Spleen (tissue), 11 donors: Measurements from ENCODE around the gene IQGAP2. TPM values are rescaled to one million over a fixed set of nuclear protein-coding genes. Genes with fewer than 3 reads are reported as not detected.

ENCODE experiments used
- DNase-seq: peaks from one replicate; pipeline ENCODE4 v3.0.0-alpha.2; 2020
- H3K27ac ChIP-seq, 8 donors: fragments of 200-600 bp; sonication (generic) in 7 of 8; 1 replicate in 4 of 8; 2 replicates in 4 of 8; pipeline versions ENCODE4 v1.5.0 to v1.8.0; 2016 to 2021; ENCODE audit warnings: inconsistent platforms in 4 of 8, mild to moderate bottlenecking in 4 of 8, moderate library complexity in 1 of 8
- H3K27me3 ChIP-seq, 7 donors: fragments of 200-600 bp; sonication (generic) in 6 of 7; replicated peaks in 1 of 7; 1 replicate in 4 of 7; 2 replicates in 3 of 7; pipeline versions ENCODE4 v1.5.0 to v1.8.0; 2016 to 2021; ENCODE audit warnings: inconsistent platforms in 3 of 7, mild to moderate bottlenecking in 1 of 7
- H3K36me3 ChIP-seq, 6 donors: fragments of 200-600 bp; sonication (generic) in 5 of 6; 1 replicate in 4 of 6; 2 replicates in 2 of 6; pipeline versions ENCODE4 v1.5.0 to v1.8.0; 2016 to 2021; ENCODE audit warnings: inconsistent platforms in 2 of 6
- H3K4me1 ChIP-seq, 6 donors: fragments of 200-600 bp; sonication (generic) in 5 of 6; 1 replicate in 3 of 6; 2 replicates in 3 of 6; pipeline versions ENCODE4 v1.5.0 to v1.8.0; 2016 to 2021; ENCODE audit warnings: inconsistent platforms in 3 of 6
- H3K4me3 ChIP-seq, 8 donors: fragments of 200-600 bp; sonication (generic) in 7 of 8; 1 replicate in 4 of 8; 2 replicates in 4 of 8; pipeline versions ENCODE4 v1.5.0 to v1.8.0; 2016 to 2021; ENCODE audit warnings: inconsistent platforms in 4 of 8, mild to moderate bottlenecking in 4 of 8, moderate library complexity in 2 of 8
- H3K9me3 ChIP-seq, 8 donors: fragments of 200-600 bp; sonication (generic) in 7 of 8; 1 replicate in 4 of 8; 2 replicates in 4 of 8; pipeline versions ENCODE4 v1.5.0 to v1.8.0; 2016 to 2021; ENCODE audit warnings: inconsistent platforms in 4 of 8
- CTCF ChIP-seq, 11 experiments: fragments of 200-600 bp in 7 of 11; fragments of 450-650 bp in 4 of 11; sonication (generic) in 4 of 11; IDR thresholded peaks in 8 of 11; conservative IDR thresholded peaks in 3 of 11; 1 replicate in 7 of 11; 2 replicates in 4 of 11; pipeline versions ENCODE4 v1.4.0 to v1.8.0; 2016 to 2021; ENCODE audit warnings: antibody characterized with exemption in 11 of 11, inconsistent platforms in 4 of 11, mild to moderate bottlenecking in 1 of 11
- POLR2A ChIP-seq, 3 donors: fragments of 450-650 bp; IDR thresholded peaks; one replicate each; pipeline ENCODE4 v1.5.1; 2017; ENCODE audit warnings: antibody characterized with exemption in 3 of 3, mild to moderate bottlenecking in 1 of 3
- POLR2AphosphoS5 ChIP-seq, 3 donors: sonication (generic); formaldehyde crosslinking; IDR thresholded peaks; one replicate each; pipeline ENCODE4 v1.5.1; 2017; ENCODE audit warnings: antibody characterized with exemption in 3 of 3
- WGBS, 5 donors: extraction: QIAGEN DNeasy Blood & Tissue Kit in 3 of 5; methylation state at CpG; one replicate each; pipeline versions ENCODE4 v1.1.5 to v1.1.7; 2013 to 2018; 5-methylcytosine and 5-hydroxymethylcytosine counted together
- intact Hi-C: fragments of 100-400 bp; cut with DNase I; formaldehyde crosslinking; loops from one replicate; pipeline ENCODE4 v1.15.0; 2023; ENCODE audit warnings: low total_unique reads
- polyA plus RNA-seq, 3 donors: library from polyadenylated mRNA; stranded (reverse); fragments of 200-250 nt; gene quantifications; one replicate each; pipeline ENCODE4 v1.2.1, GENCODE V29; 2013
- total RNA-seq, 7 donors: library from RNA; depleted of rRNA in 3 of 7; stranded (reverse); fragments of >200 nt in 3 of 7; fragmentation: NEBNext Ultra II Directional in 4 of 7; extraction: Animal tissue kit (Norgen Biotek cat#: 25700) in 4 of 7; gene quantifications; one replicate each; pipeline versions ENCODE4 v1.1.0 to v1.2.1, GENCODE V29; 2016 to 2021
- donor health status: healthy with polysubstance abuse.
- donor health status: DM: no; HTN: no; CAD: no; lungs with moderate emphysema.
- donor health status: DM: no; HTN: no; CAD: no.
- donor health status: Bipolar disorder and iron deficiency.
- donor health status: healthy.
- donor health status: DM: no; HTN: no; CAD: no.
- donor health status: DM: yes; HTN: yes; CAD: no.

Gene IQGAP2
- total and polyA plus RNA-seq, 10 donors = 9.3 to 83.6 (median 52.8) TPM

- TF ChIP-seq POLR2A (IDR thresholded peaks at IDR 0.05) (no peak), POLR2AphosphoS5 (IDR thresholded peaks at IDR 0.05) (no peak), CTCF (IDR thresholded peaks at IDR 0.05 in 8 of 11, conservative IDR thresholded peaks at IDR 0.05 in 3 of 11) (no peak)
- WGBS, 5 donors = 84 to 97% (median 90%) methylated on average over 4 of the region's 4 CpGs
- Histone ChIP-seq H3K4me1 (no peaks in the 10 kb centered on the region), H3K4me3 (no peak overlapping the region), H3K9me3 (no peaks in the 10 kb centered on the region), H3K27ac (no peak overlapping the region), H3K36me3 (peaks cover 0 to 55% (median 2%) of the 10 kb centered on the region in 6 donors), H3K27me3 (no peaks in the 10 kb centered on the region)
- intact Hi-C loops = no loop called here
- DNase-seq = no peak
Measured at GRCh38 chr5:76617229-76617628, 214.1 kb downstream of the IQGAP2 start.

GRCh38 chr5:76617675-76618074, 214.6 kb downstream of the IQGAP2 start:
- H3K27me3 ChIP-seq = no peaks in the 10 kb centered on the region
- peaks cover 0 to 2% (median 0%) of the 10 kb centered on the region in 6 donors for H3K4me1 ChIP-seq
- no peak for TF ChIP-seq CTCF (IDR thresholded peaks at IDR 0.05 in 8 of 11, conservative IDR thresholded peaks at IDR 0.05 in 3 of 11)
- TF ChIP-seq POLR2AphosphoS5 (IDR thresholded peaks at IDR 0.05) = no peak
- TF ChIP-seq POLR2A (IDR thresholded peaks at IDR 0.05) = no peak
- DNase-seq = no peak
- 95 to 97% (median 97%) methylated on average over 4 of the region's 4 CpGs for WGBS, 5 donors
- H3K27ac ChIP-seq = no peak overlapping the region
- intact Hi-C loops = no loop called here
- H3K9me3 ChIP-seq = no peaks in the 10 kb centered on the region
- H3K36me3 ChIP-seq = peaks cover 0 to 51% (median 2%) of the 10 kb centered on the region in 6 donors
- H3K4me3 ChIP-seq = no peak overlapping the region

GRCh38 chr5:76620166-76620565, 217.1 kb downstream of the IQGAP2 start:
- no peak for DNase-seq
- TF ChIP-seq POLR2AphosphoS5 (IDR thresholded peaks at IDR 0.05) = no peak
- TF ChIP-seq CTCF (IDR thresholded peaks at IDR 0.05 in 8 of 11, conservative IDR thresholded peaks at IDR 0.05 in 3 of 11) = no peak
- no peak for TF ChIP-seq POLR2A (IDR thresholded peaks at IDR 0.05)

GRCh38 chr5:76622076-76622475, 219.0 kb downstream of the IQGAP2 start:
- Histone ChIP-seq H3K9me3 (no peaks in the 10 kb centered on the region), H3K36me3 (peaks cover 0 to 15% (median 0%) of the 10 kb centered on the region in 6 donors), H3K27ac (no peak overlapping the region), H3K27me3 (no peaks in the 10 kb centered on the region), H3K4me1 (peaks cover 2 to 38% (median 14%) of the 10 kb centered on the region in 6 donors), H3K4me3 (no peak overlapping the region)
- TF ChIP-seq POLR2A (IDR thresholded peaks at IDR 0.05) (no peak), POLR2AphosphoS5 (IDR thresholded peaks at IDR 0.05) (no peak), CTCF (IDR thresholded peaks at IDR 0.05 in 8 of 11, conservative IDR thresholded peaks at IDR 0.05 in 3 of 11) (no peak)
- intact Hi-C loops = no loop called here
- DNase-seq = no peak
- 69 to 96% (median 84%) methylated on average over 5 of the region's 5 CpGs for WGBS, 5 donors

More at GRCh38 chr5:76620166-76620565, 217.1 kb downstream of the IQGAP2 start:
- Histone ChIP-seq H3K27ac (no peak overlapping the region), H3K36me3 (peaks cover 0 to 31% (median under 1%) of the 10 kb centered on the region in 6 donors), H3K9me3 (no peaks in the 10 kb centered on the region), H3K4me3 (no peak overlapping the region), H3K27me3 (no peaks in the 10 kb centered on the region), H3K4me1 (peaks cover 0 to 20% (median 4%) of the 10 kb centered on the region in 6 donors)
- WGBS, 5 donors = 87 to 94% (median 91%) methylated on average over 5 of the region's 5 CpGs
- intact Hi-C loops = no loop called here
